Thoracic aorta (tissue), 2 donors: ENCODE data around the gene NCOA7. TPM values are rescaled to one million over a fixed set of nuclear protein-coding genes. Genes with fewer than 3 reads are reported as not detected.

Experiments used
- ATAC-seq: fragments of 150-250 bp; one replicate; pipeline ENCODE4 v1.8.0; 2017; ENCODE audit warnings: low read depth; ENCODE audit not compliant: insufficient number of reproducible peaks, low FRiP score
- DNase-seq: peaks from one replicate; pipeline ENCODE4 v3.0.0-alpha.2; 2020; ENCODE audit warnings: low spot score
- H3K27ac ChIP-seq, 2 donors: fragments of 200-600 bp; sonication (generic); 1 replicate in 1 of 2; 2 replicates in 1 of 2; pipeline ENCODE4 v1.5.1; 2016; ENCODE audit warnings: mild to moderate bottlenecking in 2 of 2, moderate library complexity in 2 of 2
- H3K27me3 ChIP-seq: fragments of 200-600 bp; sonication (generic); replicated peaks from 2 replicates; pipeline ENCODE4 v1.6.0; 2016; ENCODE audit warnings: mild to moderate bottlenecking; ENCODE audit not compliant: insufficient read depth
- H3K36me3 ChIP-seq: fragments of 200-600 bp; sonication (generic); one replicate; pipeline ENCODE4 v1.5.1; 2016
- H3K4me1 ChIP-seq, 2 donors: fragments of 200-600 bp; sonication (generic); 1 replicate in 1 of 2; 2 replicates in 1 of 2; pipeline versions ENCODE4 v1.5.1 to v1.6.0; 2016; ENCODE audit warnings: low read depth in 2 of 2, mild to moderate bottlenecking in 1 of 2; ENCODE audit not compliant: control insufficient read depth in 1 of 2
- H3K4me3 ChIP-seq: fragments of 200-600 bp; sonication (generic); 2 replicates; pipeline ENCODE4 v1.5.1; 2016; ENCODE audit warnings: mild to moderate bottlenecking
- H3K9me3 ChIP-seq: fragments of 200-600 bp; sonication (generic); 2 replicates; pipeline ENCODE4 v1.5.1; 2016
- CTCF ChIP-seq: fragments of 200-600 bp; sonication (generic); IDR thresholded peaks from one replicate; pipeline ENCODE4 v1.5.1; 2019; ENCODE audit warnings: antibody characterized with exemption
- total RNA-seq, 2 donors: library from RNA; depleted of rRNA; stranded (reverse); fragments of >200 nt; gene quantifications; one replicate each; pipeline versions ENCODE4 v1.1.0 to v1.2.3, GENCODE V29; 2016

Gene NCOA7
- total RNA-seq, 2 donors from 2014 or later: 29.6 to 87.1 TPM

- DNase-seq (no peak), ATAC-seq (no peak)
- TF ChIP-seq CTCF: no peak
- Histone ChIP-seq H3K4me1 (peaks cover 39 to 69% of the 10 kb centered on the region in 2 donors), H3K9me3 (no peaks in the 10 kb centered on the region), H3K36me3 (peaks cover 11% of the 10 kb centered on the region), H3K4me3 (peak overlapping the region; percentile 35), H3K27ac (peak overlapping the region; percentile 69 to 99), H3K27me3 (no peaks in the 10 kb centered on the region)
These were observed 36.2 kb upstream of the NCOA7 start for GRCh38 chr6:125754566-125754965.

- Histone ChIP-seq H3K4me1 (peaks cover 36 to 98% of the 10 kb centered on the region in 2 donors), H3K27me3 (no peaks in the 10 kb centered on the region), H3K9me3 (no peaks in the 10 kb centered on the region), H3K4me3 (peak overlapping the region; percentile 56), H3K27ac (peak overlapping the region; percentile 69 to 99), H3K36me3 (peaks cover 16% of the 10 kb centered on the region)
- peak; percentile 49 for TF ChIP-seq CTCF
- no peak for ATAC-seq
- no peak for DNase-seq
These were observed 31.4 kb upstream of the NCOA7 start for GRCh38 chr6:125759184-125759902.

GRCh38 chr6:125759959-125760457 is 30.8 kb upstream of the NCOA7 start:
- DNase-seq (no peak), ATAC-seq (no peak)
- H3K9me3 ChIP-seq: no peaks in the 10 kb centered on the region
- peaks cover 35 to 98% of the 10 kb centered on the region in 2 donors for H3K4me1 ChIP-seq
- H3K27ac ChIP-seq: peak overlapping the region; percentile 69 to 99
- no peaks in the 10 kb centered on the region for H3K27me3 ChIP-seq
- H3K36me3 ChIP-seq: peaks cover 10% of the 10 kb centered on the region
- H3K4me3 ChIP-seq: peak overlapping the region; percentile 56
- no peak for TF ChIP-seq CTCF

- no peak overlapping the region for H3K4me3 ChIP-seq
- H3K27me3 ChIP-seq: no peaks in the 10 kb centered on the region
- no peaks in the 10 kb centered on the region for H3K9me3 ChIP-seq
- no peak for ATAC-seq
- H3K4me1 ChIP-seq: peaks cover 27 to 76% of the 10 kb centered on the region in 2 donors
- peak overlapping the region; percentile 58 for H3K27ac ChIP-seq
- no peak for TF ChIP-seq CTCF
- H3K36me3 ChIP-seq: peaks cover 8% of the 10 kb centered on the region
- DNase-seq: no peak
These were observed 26.6 kb upstream of the NCOA7 start for GRCh38 chr6:125764121-125764671.

GRCh38 chr6:125765944-125766343 is 24.8 kb upstream of the NCOA7 start:
- no peak for ATAC-seq
- Histone ChIP-seq H3K4me1 (peaks cover 20 to 64% of the 10 kb centered on the region in 2 donors), H3K9me3 (no peaks in the 10 kb centered on the region), H3K4me3 (no peak overlapping the region), H3K27ac (peak overlapping the region; percentile 51 to 58), H3K36me3 (no peaks in the 10 kb centered on the region), H3K27me3 (no peaks in the 10 kb centered on the region)
- DNase-seq: no peak
- TF ChIP-seq CTCF: no peak
